A673 (cell line): ENCODE data around the gene CTSC. TPM values are rescaled to one million over a fixed set of nuclear protein-coding genes. Genes with fewer than 3 reads are reported as not detected.

Experiments used
- BruUV-seq: library from RNA; stranded (reverse); fragments of 400-500 nt; replicated peaks from 2 replicates; lab custom pipeline; 2021; lab: Mats Ljungman, UMichigan
- CTCF ChIA-PET: fragments of 300-600 bp; sonication (Branson Sonifier 250); formaldehyde crosslinking; loops from one replicate; lab custom pipeline; 2022; ENCODE audit warnings: antibody characterized with exemption; lab: Charles Lee
- POLR2A ChIA-PET: fragments of 300-600 bp; sonication (Branson Sonifier 250); formaldehyde crosslinking; loops from one replicate; lab custom pipeline; 2022; ENCODE audit warnings: antibody characterized with exemption; ENCODE audit not compliant: low non-redundant PET; lab: Charles Lee
- DNase-seq: peaks from one replicate; pipeline ENCODE4 v3.0.0-alpha.2; 2015; ENCODE audit warnings: low spot score
- H3K27ac ChIP-seq: fragments of 200-600 bp; sonication (generic); 2 replicates; pipeline ENCODE4 v1.5.1; 2016; ENCODE audit warnings: mixed run types, low read depth, mild to moderate bottlenecking, mixed read lengths, antibody characterized with exemption, low read length; ENCODE audit not compliant: poor library complexity, severe bottlenecking
- H3K27me3 ChIP-seq: fragments of 200-600 bp; sonication (generic); replicated peaks from 2 replicates; pipeline ENCODE4 v1.6.1; 2017; ENCODE audit warnings: mixed run types, low read depth, mild to moderate bottlenecking, mixed read lengths, antibody characterized with exemption, low read length; ENCODE audit not compliant: insufficient read depth, poor library complexity
- H3K36me3 ChIP-seq: fragments of 200-600 bp; sonication (generic); 2 replicates; pipeline ENCODE4 v1.6.1; 2016; ENCODE audit warnings: mixed run types, mild to moderate bottlenecking, mixed read lengths, antibody characterized with exemption, low read length; ENCODE audit not compliant: insufficient read depth, poor library complexity, severe bottlenecking
- H3K4me1 ChIP-seq: fragments of 200-600 bp; sonication (generic); 2 replicates; pipeline ENCODE4 v1.6.1; 2017; ENCODE audit warnings: mixed run types, mild to moderate bottlenecking, mixed read lengths, antibody characterized with exemption, low read length; ENCODE audit not compliant: insufficient read depth, poor library complexity, severe bottlenecking
- H3K4me3 ChIP-seq: fragments of 200-600 bp; sonication (generic); 2 replicates; pipeline ENCODE4 v1.5.1; 2016; ENCODE audit warnings: low read depth, mixed run types, mild to moderate bottlenecking, mixed read lengths, low read length; ENCODE audit not compliant: poor library complexity, severe bottlenecking
- H3K9me3 ChIP-seq: fragments of 200-600 bp; sonication (generic); 2 replicates; pipeline ENCODE4 v1.6.1; 2016; ENCODE audit warnings: mixed run types, low read depth, mild to moderate bottlenecking, mixed read lengths, antibody characterized with exemption, low read length; ENCODE audit not compliant: poor library complexity, severe bottlenecking
- EZH2 ChIP-seq: fragments of 200-600 bp; sonication (generic); IDR thresholded peaks from 2 replicates; pipeline ENCODE4 v1.6.1; 2017; ENCODE audit warnings: borderline replicate concordance, low read depth, mild to moderate bottlenecking, mixed read lengths, antibody characterized with exemption, low read length; ENCODE audit not compliant: poor library complexity, severe bottlenecking
- intact Hi-C: fragments of 100-400 bp; cut with micrococcal nuclease; formaldehyde crosslinking; loops from one replicate; pipeline ENCODE4 v1.10.0; 2022; ENCODE audit not compliant: unreplicated experiment
- total RNA-seq: library from RNA; stranded (reverse); gene quantifications from 2 replicates; pipeline ENCODE4 v1.2.3, GENCODE V29; 2021
- TF ChIP-seq, protein P1 (sequence below): fragments of 300-800, 200-600 bp; sonication (generic); conservative IDR thresholded peaks from 2 replicates; pipeline ENCODE4 v1.5.1; 2017; ENCODE audit warnings: low read depth, mild to moderate bottlenecking, antibody characterized with exemption, low read length, moderate library complexity, mixed read lengths

The CTSC gene
- total RNA-seq, 1 experiment from 2014 or later = 116 TPM

DNA sequence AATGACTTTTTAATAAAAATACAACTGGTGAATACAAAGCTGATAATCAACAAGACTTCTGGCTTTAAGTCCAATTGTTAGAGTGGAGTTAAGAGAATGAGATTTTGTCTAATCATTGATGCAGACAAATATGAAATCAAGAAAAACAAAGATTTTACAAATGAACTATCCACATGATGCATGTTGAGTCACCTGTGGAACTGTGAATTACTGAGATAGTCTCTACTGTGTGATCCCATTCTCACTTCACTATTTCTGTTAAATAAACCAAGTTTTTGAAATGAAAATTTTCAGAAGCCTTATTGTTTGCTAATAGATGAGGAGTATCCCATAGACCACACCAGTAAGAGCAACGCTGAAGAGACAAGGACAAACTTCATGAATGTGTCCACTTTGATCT, 8.4 kb upstream of the CTSC start:
- intact Hi-C loops = no loop called here
- TF ChIP-seq, protein P1, sequence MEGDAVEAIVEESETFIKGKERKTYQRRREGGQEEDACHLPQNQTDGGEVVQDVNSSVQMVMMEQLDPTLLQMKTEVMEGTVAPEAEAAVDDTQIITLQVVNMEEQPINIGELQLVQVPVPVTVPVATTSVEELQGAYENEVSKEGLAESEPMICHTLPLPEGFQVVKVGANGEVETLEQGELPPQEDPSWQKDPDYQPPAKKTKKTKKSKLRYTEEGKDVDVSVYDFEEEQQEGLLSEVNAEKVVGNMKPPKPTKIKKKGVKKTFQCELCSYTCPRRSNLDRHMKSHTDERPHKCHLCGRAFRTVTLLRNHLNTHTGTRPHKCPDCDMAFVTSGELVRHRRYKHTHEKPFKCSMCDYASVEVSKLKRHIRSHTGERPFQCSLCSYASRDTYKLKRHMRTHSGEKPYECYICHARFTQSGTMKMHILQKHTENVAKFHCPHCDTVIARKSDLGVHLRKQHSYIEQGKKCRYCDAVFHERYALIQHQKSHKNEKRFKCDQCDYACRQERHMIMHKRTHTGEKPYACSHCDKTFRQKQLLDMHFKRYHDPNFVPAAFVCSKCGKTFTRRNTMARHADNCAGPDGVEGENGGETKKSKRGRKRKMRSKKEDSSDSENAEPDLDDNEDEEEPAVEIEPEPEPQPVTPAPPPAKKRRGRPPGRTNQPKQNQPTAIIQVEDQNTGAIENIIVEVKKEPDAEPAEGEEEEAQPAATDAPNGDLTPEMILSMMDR = no peak
- no peak for TF ChIP-seq EZH2
- BruUV-seq = no TSS peak
- ChIA-PET POLR2A (no interaction called here), CTCF (no interaction called here)
- no peak for DNase-seq
- H3K4me1 ChIP-seq = no peaks in the 10 kb centered on the region
- no peaks in the 10 kb centered on the region for H3K27me3 ChIP-seq
- H3K4me3 ChIP-seq = no peak overlapping the region
- no peak overlapping the region for H3K27ac ChIP-seq
- H3K36me3 ChIP-seq = no peaks in the 10 kb centered on the region
- no peaks in the 10 kb centered on the region for H3K9me3 ChIP-seq

DNA sequence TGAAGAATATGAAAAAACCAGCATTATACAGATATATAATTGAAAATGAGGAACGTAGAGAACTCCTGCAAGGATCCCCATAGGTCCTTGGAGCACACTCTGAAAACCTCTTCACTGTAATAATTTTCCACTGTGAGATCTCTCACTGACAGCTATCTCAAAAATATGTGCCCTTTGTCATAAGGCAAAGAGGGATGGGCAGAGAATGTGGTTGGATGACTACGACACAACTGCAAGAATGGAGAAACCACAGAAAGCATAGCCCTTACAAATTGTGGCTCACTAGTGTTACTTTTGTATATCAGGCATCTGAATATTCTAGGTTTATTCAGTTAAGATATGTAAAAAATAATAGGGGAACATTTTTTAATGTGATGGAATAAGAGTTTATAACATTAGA, 7.9 kb upstream of the CTSC start:
- no peaks in the 10 kb centered on the region for H3K36me3 ChIP-seq
- TF ChIP-seq EZH2 = no peak
- TF ChIP-seq, protein P1 = no peak
- no peak overlapping the region for H3K4me3 ChIP-seq
- no peak overlapping the region for H3K27ac ChIP-seq
- no peak for DNase-seq
- H3K27me3 ChIP-seq = no peaks in the 10 kb centered on the region
- no TSS peak for BruUV-seq
- CTCF ChIA-PET = no interaction called here
- intact Hi-C loops = no loop called here
- no peaks in the 10 kb centered on the region for H3K9me3 ChIP-seq
- no peaks in the 10 kb centered on the region for H3K4me1 ChIP-seq
- POLR2A ChIA-PET = no interaction called here

DNA sequence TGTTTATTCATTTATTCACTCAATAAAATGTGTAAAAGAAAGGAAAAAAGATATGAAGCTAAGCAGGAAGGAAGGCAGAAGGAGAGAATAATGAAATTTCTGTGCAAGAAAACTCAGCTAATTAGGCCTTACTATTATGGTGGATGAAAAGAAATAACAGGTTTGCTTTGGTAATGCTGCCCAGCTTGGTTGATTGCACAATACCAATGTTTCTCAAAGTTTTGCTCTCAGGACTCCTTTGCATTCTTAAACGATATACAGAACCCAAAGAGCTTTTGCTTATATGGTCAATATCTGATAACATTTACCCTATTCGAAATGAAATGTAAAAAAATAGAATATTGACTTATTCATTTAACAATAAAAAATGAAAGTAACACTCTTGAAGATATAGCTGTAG, 7.3 kb upstream of the CTSC start:
- no TSS peak for BruUV-seq
- TF ChIP-seq, protein P1 = no peak
- TF ChIP-seq EZH2 = no peak
- Histone ChIP-seq H3K36me3 (no peaks in the 10 kb centered on the region), H3K27ac (no peak overlapping the region), H3K4me3 (no peak overlapping the region), H3K9me3 (no peaks in the 10 kb centered on the region), H3K27me3 (no peaks in the 10 kb centered on the region), H3K4me1 (no peaks in the 10 kb centered on the region)
- CTCF ChIA-PET = no interaction called here
- intact Hi-C loops = no loop called here
- POLR2A ChIA-PET = no interaction called here
- DNase-seq = no peak
